Measurements from ENCODE around the gene SLC41A3. TPM values are rescaled to one million over a fixed set of nuclear protein-coding genes. Genes with fewer than 3 reads are reported as not detected.
"Not testable (repeated sequence)": the region's sequence is repeated elsewhere in the genome, so short reads cannot be mapped to it uniquely, and the experiment has no call there.

Gene SLC41A3
- total RNA-seq, 4 donors from 2014 or later: 34.5 to 62.3 (median 37.9) TPM

DNA sequence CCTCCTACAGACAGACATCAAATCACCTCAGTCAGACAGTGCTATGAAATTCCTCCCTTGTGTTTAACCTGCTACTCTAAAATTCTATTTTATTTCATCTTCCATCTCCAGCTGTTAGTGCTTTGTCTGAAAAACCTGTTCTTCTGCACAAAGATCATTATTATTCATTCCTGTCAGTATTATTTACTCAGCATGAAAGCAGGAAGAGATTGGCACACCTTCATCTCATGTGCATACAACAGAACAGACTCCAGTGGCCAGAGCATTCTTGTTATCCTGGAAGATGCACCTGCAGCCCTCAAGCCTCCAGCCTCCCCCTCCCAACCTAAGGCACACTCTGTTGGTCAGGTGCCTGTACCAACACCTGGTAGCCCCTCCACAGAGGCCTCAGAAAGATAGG lies 116.8 kb downstream of the SLC41A3 start:
- no peak for DNase-seq (ENCODE audit: low spot score)
- TF ChIP-seq CTCF (IDR thresholded peaks at IDR 0.05): no peak

GRCh38 chr3:125965505-125965904 lies 118.4 kb downstream of the SLC41A3 start:
- ATAC-seq (ENCODE audit: low FRiP score) (no peak), DNase-seq (ENCODE audit: low spot score) (no peak)
- no peak for TF ChIP-seq CTCF (IDR thresholded peaks at IDR 0.05)

More for the DNA sequence above, 116.8 kb downstream of the SLC41A3 start:
- ATAC-seq (ENCODE audit: low FRiP score): no peak

DNA sequence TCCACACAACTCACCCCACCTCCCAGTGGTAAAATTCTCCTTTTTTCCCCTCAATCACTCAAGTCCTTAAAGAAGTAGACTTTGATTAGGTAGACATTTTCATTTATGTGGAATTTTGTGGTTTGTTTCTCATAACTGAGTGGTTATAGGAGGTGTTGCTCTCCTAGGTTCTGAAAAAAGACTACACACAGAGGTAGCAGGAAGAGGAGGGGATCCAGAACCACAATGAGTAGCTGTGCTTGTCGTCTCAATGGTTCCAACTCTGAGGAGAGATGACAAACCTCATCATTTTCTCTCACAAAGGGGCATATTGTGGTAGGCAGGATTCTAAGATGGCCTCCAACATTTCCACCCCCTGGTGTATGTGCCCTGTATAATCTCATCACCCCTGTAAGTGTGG lies 120.1 kb downstream of the SLC41A3 start:
- not testable (repeated sequence) for ATAC-seq (ENCODE audit: low FRiP score); DNase-seq (ENCODE audit: low spot score)

GRCh38 chr3:125961289-125961589 lies 122.7 kb downstream of the SLC41A3 start:
- TF ChIP-seq CTCF (IDR thresholded peaks at IDR 0.05): no peak
- no peak for ATAC-seq (ENCODE audit: low FRiP score)
- DNase-seq (ENCODE audit: low spot score): no peak

DNA sequence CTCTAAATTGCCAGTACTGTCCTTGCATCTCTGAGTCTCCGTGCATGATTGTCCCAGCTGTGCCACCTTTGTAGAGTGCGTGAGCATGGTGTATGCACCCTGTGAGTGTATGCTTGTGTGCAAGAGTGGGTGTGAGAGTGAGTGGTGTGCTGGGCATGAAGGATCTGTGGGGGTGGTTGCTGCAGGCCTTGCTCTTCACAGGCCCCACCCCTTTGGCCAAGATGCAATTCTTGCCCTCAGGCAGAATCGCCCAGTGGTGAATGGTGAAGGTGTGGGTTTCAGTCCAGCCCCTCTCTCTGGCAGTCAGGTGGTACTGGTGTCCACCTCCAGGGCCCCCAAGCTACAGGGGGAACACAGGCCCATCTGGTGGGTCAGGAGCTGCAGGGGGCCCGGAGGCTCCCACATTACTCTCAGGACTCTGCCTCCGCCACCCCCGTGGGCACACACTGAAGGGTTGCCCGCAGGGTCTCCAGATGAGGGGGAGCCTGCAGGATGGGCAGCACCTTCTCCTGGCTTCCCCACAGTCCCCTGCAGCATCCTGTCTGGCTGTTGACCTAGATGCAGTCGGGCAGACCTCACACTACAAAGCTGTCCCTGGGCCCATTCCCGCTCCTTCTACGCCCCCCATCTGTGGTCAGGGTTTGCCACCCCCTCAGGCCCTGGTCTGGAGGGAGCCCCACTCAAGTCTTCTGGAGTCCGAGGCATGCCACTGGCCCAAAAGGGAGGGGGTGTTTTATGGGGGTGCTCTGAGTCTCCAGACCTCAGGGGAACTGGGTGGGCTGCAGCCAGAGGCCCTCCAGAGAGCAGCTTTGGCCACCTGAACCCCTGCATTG lies 123.3 kb downstream of the SLC41A3 start:
- DNase-seq (ENCODE audit: low spot score) (no peak), ATAC-seq (ENCODE audit: low FRiP score) (no peak)
- no peak for TF ChIP-seq CTCF (IDR thresholded peaks at IDR 0.05)

GRCh38 chr3:125960066-125960424 lies 123.9 kb downstream of the SLC41A3 start:
- no peak for TF ChIP-seq CTCF (IDR thresholded peaks at IDR 0.05)
- ATAC-seq (ENCODE audit: low FRiP score): no peak
- DNase-seq (ENCODE audit: low spot score): no peak

- no peak for TF ChIP-seq CTCF (IDR thresholded peaks at IDR 0.05)
- no peak for ATAC-seq (ENCODE audit: low FRiP score)
- no peak for DNase-seq (ENCODE audit: low spot score)
These were observed 124.4 kb downstream of the SLC41A3 start for GRCh38 chr3:125959317-125960065.
